IPS-NIHi11 (cell line): Measurements from ENCODE around the gene EID2.
A peak's percentile ranks its signal among the peaks of the same experiment; 100 is the strongest.

ENCODE experiments used
- DNase-seq: peaks from one replicate; pipeline ENCODE4 v3.0.0; 2012; ENCODE audit warnings: mixed read lengths, low spot score

EID2 gene

GRCh38 chr19:39539518-39540332, at the start of gene EID2:
TSS of gene EID2 (minus strand) at chr19:39540161. CDS start at chr19:39540079, 82 bp downstream.
- DNase-seq: peak; percentile 95

GRCh38 chr19:39588066-39588465, 48.1 kb upstream of the EID2 start:
- no peak for DNase-seq

- no peak for DNase-seq
These were observed 47.5 kb upstream of the EID2 start for GRCh38 chr19:39587496-39587895.

- DNase-seq: no peak
These were observed 43.1 kb upstream of the EID2 start for GRCh38 chr19:39582891-39583625.

- DNase-seq: no peak
These were observed 42.5 kb upstream of the EID2 start for GRCh38 chr19:39582442-39582841.

GRCh38 chr19:39568604-39569003, 28.6 kb upstream of the EID2 start:
- DNase-seq: no peak

- no peak for DNase-seq
These were observed 26.1 kb upstream of the EID2 start for GRCh38 chr19:39566064-39566463.

GRCh38 chr19:39563408-39563807, 23.4 kb upstream of the EID2 start:
- DNase-seq: no peak

GRCh38 chr19:39558624-39559117, 18.7 kb upstream of the EID2 start:
- DNase-seq: no peak

GRCh38 chr19:39557811-39558623, 18.1 kb upstream of the EID2 start:
- DNase-seq: no peak

- no peak for DNase-seq
These were observed 15.9 kb upstream of the EID2 start for GRCh38 chr19:39555883-39556282.

- no peak for DNase-seq
These were observed 14.8 kb upstream of the EID2 start for GRCh38 chr19:39554701-39555311.

GRCh38 chr19:39553082-39553652, 13.2 kb upstream of the EID2 start:
- DNase-seq: no peak

GRCh38 chr19:39550197-39550596, 10.2 kb upstream of the EID2 start:
- DNase-seq: no peak

GRCh38 chr19:39546599-39546998, 6.6 kb upstream of the EID2 start:
- DNase-seq: no peak

GRCh38 chr19:39544911-39545310, 5.0 kb upstream of the EID2 start:
- DNase-seq: no peak

GRCh38 chr19:39544226-39544903, 4.4 kb upstream of the EID2 start:
- no peak for DNase-seq

- no peak for DNase-seq
These were observed 3.5 kb upstream of the EID2 start for GRCh38 chr19:39543477-39543857.

- DNase-seq: no peak
These were observed 2.2 kb upstream of the EID2 start for GRCh38 chr19:39542206-39542605.

GRCh38 chr19:39540333-39540673, 342 bp upstream of the EID2 start:
- DNase-seq: no peak

GRCh38 chr19:39539165-39539517, 820 bp downstream of the EID2 start:
- DNase-seq: peak; percentile 29
